Measurements from ENCODE around the gene AGA. TPM values are rescaled to one million over a fixed set of nuclear protein-coding genes. Genes with fewer than 3 reads are reported as not detected.

The AGA gene
- total RNA-seq, 4 donors from 2014 or later, result 5.4 to 32.2 (median 22.1) TPM; not detected in 1

GRCh38 chr4:177483271-177483670 is 41.0 kb upstream of the AGA start:
- WGBS, 2 donors (ENCODE audit: low coverage in 1 of 2), result 52 to 73% methylated on average over 1 of the region's 1 CpG
- no peak overlapping the region for H3K27ac ChIP-seq
- H3K36me3 ChIP-seq, result no peaks in the 10 kb centered on the region
- no peak for DNase-seq
- TF ChIP-seq POLR2A (IDR thresholded peaks at IDR 0.05), result no peak
- no peak for TF ChIP-seq POLR2AphosphoS5 (IDR thresholded peaks at IDR 0.05)
- TF ChIP-seq EP300 (IDR thresholded peaks at IDR 0.05; ENCODE audit: low read depth), result no peak
- TF ChIP-seq, protein P1, sequence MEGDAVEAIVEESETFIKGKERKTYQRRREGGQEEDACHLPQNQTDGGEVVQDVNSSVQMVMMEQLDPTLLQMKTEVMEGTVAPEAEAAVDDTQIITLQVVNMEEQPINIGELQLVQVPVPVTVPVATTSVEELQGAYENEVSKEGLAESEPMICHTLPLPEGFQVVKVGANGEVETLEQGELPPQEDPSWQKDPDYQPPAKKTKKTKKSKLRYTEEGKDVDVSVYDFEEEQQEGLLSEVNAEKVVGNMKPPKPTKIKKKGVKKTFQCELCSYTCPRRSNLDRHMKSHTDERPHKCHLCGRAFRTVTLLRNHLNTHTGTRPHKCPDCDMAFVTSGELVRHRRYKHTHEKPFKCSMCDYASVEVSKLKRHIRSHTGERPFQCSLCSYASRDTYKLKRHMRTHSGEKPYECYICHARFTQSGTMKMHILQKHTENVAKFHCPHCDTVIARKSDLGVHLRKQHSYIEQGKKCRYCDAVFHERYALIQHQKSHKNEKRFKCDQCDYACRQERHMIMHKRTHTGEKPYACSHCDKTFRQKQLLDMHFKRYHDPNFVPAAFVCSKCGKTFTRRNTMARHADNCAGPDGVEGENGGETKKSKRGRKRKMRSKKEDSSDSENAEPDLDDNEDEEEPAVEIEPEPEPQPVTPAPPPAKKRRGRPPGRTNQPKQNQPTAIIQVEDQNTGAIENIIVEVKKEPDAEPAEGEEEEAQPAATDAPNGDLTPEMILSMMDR (IDR thresholded peaks at IDR 0.05), result no peak
- in situ Hi-C loops (cut with MboI; ENCODE audit: low pct_ligation_motif_present in 1 of 4, low pct_unique_long_range_greater_than_20kb in 1 of 4, low sequenced_read_pairs in 3 of 4) (no loop called here), intact Hi-C loops (cut with DNase I; ENCODE audit: low total_unique reads) (no loop called here)
- H3K4me1 ChIP-seq, result no peaks in the 10 kb centered on the region
- no peaks in the 10 kb centered on the region for H3K9me3 ChIP-seq
- H3K4me3 ChIP-seq, result no peak overlapping the region
- no peaks in the 10 kb centered on the region for H3K27me3 ChIP-seq

GRCh38 chr4:177482367-177482766 is 40.1 kb upstream of the AGA start:
- intact Hi-C loops (cut with DNase I; ENCODE audit: low total_unique reads) (no loop called here), in situ Hi-C loops (cut with MboI; ENCODE audit: low pct_ligation_motif_present in 1 of 4, low pct_unique_long_range_greater_than_20kb in 1 of 4, low sequenced_read_pairs in 3 of 4) (no loop called here)
- H3K36me3 ChIP-seq, result no peaks in the 10 kb centered on the region
- no peaks in the 10 kb centered on the region for H3K4me1 ChIP-seq
- H3K27ac ChIP-seq, result no peak overlapping the region
- no peaks in the 10 kb centered on the region for H3K9me3 ChIP-seq
- DNase-seq, result no peak
- no peak overlapping the region for H3K4me3 ChIP-seq
- TF ChIP-seq EP300 (IDR thresholded peaks at IDR 0.05; ENCODE audit: low read depth) (no peak), POLR2A (IDR thresholded peaks at IDR 0.05) (no peak), POLR2AphosphoS5 (IDR thresholded peaks at IDR 0.05) (no peak)
- TF ChIP-seq, protein P1 (IDR thresholded peaks at IDR 0.05), result no peak
- H3K27me3 ChIP-seq, result no peaks in the 10 kb centered on the region

GRCh38 chr4:177480795-177481194 is 38.6 kb upstream of the AGA start:
- WGBS, 2 donors (ENCODE audit: low coverage in 1 of 2), result 81 to 100% methylated on average over 1 to 2 of the region's 2 CpGs
- intact Hi-C loops (cut with DNase I; ENCODE audit: low total_unique reads), result no loop called here
- TF ChIP-seq, protein P1 (IDR thresholded peaks at IDR 0.05), result no peak
- TF ChIP-seq POLR2A (IDR thresholded peaks at IDR 0.05), result no peak
- no peak for TF ChIP-seq EP300 (IDR thresholded peaks at IDR 0.05; ENCODE audit: low read depth)
- TF ChIP-seq POLR2AphosphoS5 (IDR thresholded peaks at IDR 0.05), result no peak
- Histone ChIP-seq H3K36me3 (no peaks in the 10 kb centered on the region), H3K27ac (no peak overlapping the region), H3K9me3 (no peaks in the 10 kb centered on the region), H3K4me1 (no peaks in the 10 kb centered on the region), H3K27me3 (no peaks in the 10 kb centered on the region), H3K4me3 (no peak overlapping the region)
- no peak for DNase-seq
- in situ Hi-C loops (cut with MboI; ENCODE audit: low pct_ligation_motif_present in 1 of 4, low pct_unique_long_range_greater_than_20kb in 1 of 4, low sequenced_read_pairs in 3 of 4), result no loop called here

DNA sequence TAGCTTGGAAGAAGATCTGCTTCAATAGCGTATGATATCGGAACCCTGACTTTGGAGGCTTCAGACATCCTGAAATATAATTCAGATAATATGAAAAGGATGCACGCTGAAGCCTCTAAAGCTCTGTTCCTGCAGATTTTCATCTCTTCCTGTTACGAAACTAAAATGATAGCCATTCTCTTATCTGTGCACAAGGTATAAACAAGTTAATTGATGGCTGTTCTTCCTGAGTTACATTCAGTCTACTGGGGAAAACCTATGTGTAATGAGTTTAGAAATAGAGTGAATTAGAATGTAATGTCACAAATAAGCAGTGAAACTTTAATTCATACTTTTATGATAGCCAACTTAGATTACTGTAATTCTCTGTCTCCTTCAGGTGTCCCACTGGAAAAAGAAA is 36.8 kb upstream of the AGA start:
- Histone ChIP-seq H3K27ac (no peak overlapping the region), H3K27me3 (no peaks in the 10 kb centered on the region), H3K9me3 (no peaks in the 10 kb centered on the region), H3K4me1 (no peaks in the 10 kb centered on the region), H3K36me3 (no peaks in the 10 kb centered on the region), H3K4me3 (no peak overlapping the region)
- intact Hi-C loops (cut with DNase I; ENCODE audit: low total_unique reads) (no loop called here), in situ Hi-C loops (cut with MboI; ENCODE audit: low pct_ligation_motif_present in 1 of 4, low pct_unique_long_range_greater_than_20kb in 1 of 4, low sequenced_read_pairs in 3 of 4) (no loop called here)
- TF ChIP-seq, protein P1 (IDR thresholded peaks at IDR 0.05), result no peak
- TF ChIP-seq EP300 (IDR thresholded peaks at IDR 0.05; ENCODE audit: low read depth), result no peak
- no peak for DNase-seq
- WGBS, 2 donors (ENCODE audit: low coverage in 1 of 2), result 67 to 88% methylated on average over 4 of the region's 4 CpGs
